ENCODE measurements around the gene BICC1.

The BICC1 gene

DNA sequence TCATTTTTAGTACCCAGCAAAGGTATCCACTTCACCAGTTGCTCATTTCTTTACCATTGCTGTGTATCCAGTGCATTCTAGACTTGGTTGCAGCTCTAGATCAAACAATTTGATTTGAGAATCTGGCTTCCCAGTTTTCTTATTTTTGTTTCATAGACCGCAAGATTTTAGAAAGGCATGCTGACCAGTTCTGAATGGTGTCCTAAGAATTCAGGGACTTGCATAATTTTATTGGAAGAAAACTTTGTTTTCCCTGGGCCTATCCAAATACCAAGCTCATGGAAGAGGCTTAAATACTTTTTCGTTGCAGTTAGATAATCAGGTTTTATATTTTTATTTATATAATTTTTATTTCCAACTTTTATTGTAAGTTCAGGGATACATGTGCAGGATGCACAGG is 58.3 kb downstream of the BICC1 start:
- H3K4me3 ChIP-seq: no peak overlapping the region
- H3K9ac ChIP-seq: no peak overlapping the region
- peaks cover 0 to 26% (median 17%) of the 10 kb centered on the region in 11 experiments; a peak in 16 of 22 replicates for H3K9me3 ChIP-seq (replicated peaks in 1 of 11)
- no peaks in the 10 kb centered on the region for H4K20me1 ChIP-seq
- H3K4me2 ChIP-seq: no peak overlapping the region
- no peak overlapping the region for H3K27ac ChIP-seq
- no peak for TF ChIP-seq Cebpa-rat (IDR thresholded peaks at IDR 0.05)
- no peaks in the 10 kb centered on the region for H3K36me3 ChIP-seq
- H3K4me1 ChIP-seq: peaks cover 0 to 19% (median 0%) of the 10 kb centered on the region in 10 experiments; a peak in 4 of 20 replicates
- H3K27me3 ChIP-seq: no peaks in the 10 kb centered on the region

DNA sequence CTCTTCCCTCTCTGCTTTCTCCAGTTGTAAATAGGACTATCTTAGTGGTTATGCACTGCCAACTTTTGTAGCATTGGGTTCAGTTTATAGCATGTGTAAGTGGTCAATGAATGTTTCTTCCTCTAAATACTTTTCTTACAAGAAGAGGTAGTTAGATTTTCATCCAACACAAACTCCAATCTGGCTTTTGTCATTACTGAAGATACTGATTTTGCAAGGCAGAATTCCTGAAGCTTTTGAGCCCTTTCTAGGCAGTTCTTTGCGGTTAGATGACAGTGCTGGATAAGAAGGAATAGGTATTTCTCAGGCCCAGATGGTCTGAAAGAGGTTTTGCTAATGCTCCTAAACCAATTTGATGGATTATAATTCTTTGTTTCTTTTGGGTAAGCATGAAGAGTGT is 60.5 kb downstream of the BICC1 start:
- Histone ChIP-seq H3K27ac (peak overlapping the region in 2 of 11 experiments; percentile 7 to 37; a peak in 2 of 22 replicates), H3K4me3 (no peak overlapping the region)

DNA sequence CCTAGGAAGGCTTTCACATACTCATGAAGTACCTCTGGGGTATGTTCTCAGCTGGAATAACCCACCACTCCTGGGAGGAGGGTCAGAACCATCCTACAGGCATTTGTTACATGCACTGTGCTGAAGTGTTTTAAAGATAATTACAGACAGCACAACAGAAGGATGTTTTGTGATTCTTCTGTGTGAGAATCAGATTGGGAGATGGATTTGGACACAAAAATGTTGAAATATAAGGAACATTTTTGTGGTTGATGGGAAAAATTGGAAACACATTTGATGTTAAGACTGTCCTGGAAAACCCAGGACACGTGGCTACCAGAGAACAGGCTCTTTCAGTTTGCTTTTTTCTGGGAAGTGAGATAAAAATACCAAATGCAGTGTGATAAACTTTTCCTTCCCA is 61.4 kb downstream of the BICC1 start:
- H3K4me2 ChIP-seq: peak overlapping the region in 4 of 11 experiments; percentile 6 to 42 (median 34); a peak in 4 of 22 replicates
- H3K4me1 ChIP-seq: peaks cover 4 to 48% (median 28%) of the 10 kb centered on the region in 10 experiments; a peak in 19 of 20 replicates
- H3K27ac ChIP-seq: peak overlapping the region in 6 of 11 experiments; percentile 19 to 37 (median 29); a peak in 8 of 22 replicates
- no peaks in the 10 kb centered on the region for H3K27me3 ChIP-seq
- no peak for TF ChIP-seq Cebpa-rat (IDR thresholded peaks at IDR 0.05)
- no peak overlapping the region for H3K9ac ChIP-seq
- H3K4me3 ChIP-seq: no peak overlapping the region
- H3K36me3 ChIP-seq: no peaks in the 10 kb centered on the region
- H3K9me3 ChIP-seq (replicated peaks in 1 of 11): peaks cover 0 to 31% (median 17%) of the 10 kb centered on the region in 11 experiments; a peak in 16 of 22 replicates
- no peaks in the 10 kb centered on the region for H4K20me1 ChIP-seq

More for the DNA sequence above, 60.5 kb downstream of the BICC1 start:
- Histone ChIP-seq H3K4me1 (peaks cover 4 to 39% (median 18%) of the 10 kb centered on the region in 10 experiments; a peak in 19 of 20 replicates), H3K36me3 (no peaks in the 10 kb centered on the region), H3K4me2 (peak overlapping the region in 3 of 11 experiments; percentile 27 to 42 (median 40); a peak in 2 of 22 replicates), H4K20me1 (no peaks in the 10 kb centered on the region), H3K27me3 (no peaks in the 10 kb centered on the region), H3K9me3 (replicated peaks in 1 of 11) (peaks cover 0 to 26% (median 17%) of the 10 kb centered on the region in 11 experiments; a peak in 16 of 22 replicates), H3K9ac (no peak overlapping the region)
- no peak for TF ChIP-seq Cebpa-rat (IDR thresholded peaks at IDR 0.05)

DNA sequence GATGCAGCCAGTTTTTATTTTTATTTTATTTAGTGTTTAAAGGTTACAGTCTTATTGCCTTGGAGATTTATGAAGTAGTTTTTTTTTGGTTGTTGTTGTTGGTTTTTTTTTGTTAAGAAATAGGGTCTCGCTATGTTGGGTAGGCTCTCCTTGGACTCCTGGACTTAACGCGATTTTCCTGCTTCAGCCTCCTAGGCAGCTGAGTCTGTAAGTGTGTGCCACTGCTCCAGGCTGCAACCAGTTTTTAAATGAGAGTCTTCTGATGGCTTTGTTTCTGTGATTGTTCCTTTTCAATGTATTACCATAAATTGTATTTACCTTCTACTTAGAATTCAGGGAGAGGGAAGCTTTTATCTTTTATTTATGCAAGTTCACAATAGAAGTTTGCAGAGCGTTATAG is 62.8 kb downstream of the BICC1 start:
- H3K4me1 ChIP-seq: peaks cover 4 to 55% (median 33%) of the 10 kb centered on the region in 10 experiments; a peak in 19 of 20 replicates
- TF ChIP-seq Cebpa-rat (IDR thresholded peaks at IDR 0.05): no peak
- H3K36me3 ChIP-seq: no peaks in the 10 kb centered on the region
- no peaks in the 10 kb centered on the region for H4K20me1 ChIP-seq
- no peak overlapping the region for H3K4me2 ChIP-seq
- peaks cover 0 to 24% (median 12%) of the 10 kb centered on the region in 11 experiments; a peak in 15 of 22 replicates for H3K9me3 ChIP-seq (replicated peaks in 1 of 11)
- H3K27ac ChIP-seq: peak overlapping the region in 5 of 11 experiments; percentile 17 to 91 (median 89); a peak in 9 of 22 replicates
- no peaks in the 10 kb centered on the region for H3K27me3 ChIP-seq
- no peak overlapping the region for H3K4me3 ChIP-seq
- no peak overlapping the region for H3K9ac ChIP-seq

DNA sequence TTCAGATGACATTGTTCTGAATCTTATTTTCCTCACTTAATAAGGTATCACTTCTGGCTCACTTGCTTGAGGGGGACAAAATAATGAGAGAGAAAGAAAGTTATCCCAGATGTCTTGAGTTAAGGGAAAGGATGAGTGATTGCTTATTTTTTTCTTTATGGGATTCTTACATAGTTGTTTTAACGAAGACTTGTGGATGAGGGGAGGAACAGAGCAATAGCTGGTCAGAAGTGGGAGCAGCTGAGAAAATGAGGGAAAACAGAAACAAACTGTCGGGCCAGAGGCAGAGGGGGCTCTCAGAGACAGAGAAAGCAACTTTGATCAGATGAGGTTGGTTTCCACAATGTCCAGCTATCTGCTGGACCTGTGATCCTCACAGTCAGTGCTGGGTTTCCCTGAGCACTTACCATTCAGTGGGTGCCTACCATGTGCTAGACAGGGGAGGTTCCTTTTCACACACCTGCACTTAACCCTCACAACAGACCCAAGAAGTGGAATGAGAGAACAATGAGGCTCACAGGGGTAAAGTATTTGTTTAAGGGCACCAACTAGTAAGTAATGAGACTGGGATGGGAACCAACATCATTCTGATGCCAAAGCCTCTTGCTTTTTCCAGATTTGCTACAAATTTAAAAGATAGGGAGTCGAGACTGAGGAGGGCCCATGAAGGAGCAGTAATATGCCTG is 64.2 kb downstream of the BICC1 start:
- Histone ChIP-seq H3K36me3 (no peaks in the 10 kb centered on the region), H4K20me1 (no peaks in the 10 kb centered on the region), H3K4me1 (peaks cover 4 to 55% (median 33%) of the 10 kb centered on the region in 10 experiments; a peak in 19 of 20 replicates), H3K9me3 (replicated peaks in 1 of 11) (peaks cover 0 to 10% (median 0%) of the 10 kb centered on the region in 11 experiments; a peak in 3 of 22 replicates), H3K4me2 (peak overlapping the region; percentile 4 to 77 (median 67); a peak in 19 of 22 replicates), H3K4me3 (no peak overlapping the region), H3K27ac (peak overlapping the region; percentile 50 to 91 (median 84); a peak in 20 of 22 replicates), H3K9ac (peak overlapping the region in 9 of 11 experiments; percentile 20 to 69 (median 65); a peak in 15 of 22 replicates), H3K27me3 (no peaks in the 10 kb centered on the region)
- TF ChIP-seq Cebpa-rat (IDR thresholded peaks at IDR 0.05): no peak

DNA sequence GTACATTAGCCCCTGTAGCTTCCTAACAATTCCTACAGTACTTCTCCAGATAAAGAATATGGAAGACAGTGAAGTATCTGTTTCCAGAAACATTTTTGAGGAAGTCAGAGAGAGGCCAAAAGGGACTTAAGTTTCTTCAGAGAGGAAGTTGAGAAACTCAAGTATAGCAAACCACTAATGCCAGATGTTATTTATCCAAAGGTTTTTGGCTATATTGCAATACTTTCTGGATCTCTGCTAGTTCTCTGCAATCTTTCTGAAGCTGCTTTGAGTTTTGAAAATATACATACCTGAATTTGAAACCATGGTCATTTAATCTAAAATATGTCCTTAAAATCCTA is 64.7 kb downstream of the BICC1 start:
- Histone ChIP-seq H4K20me1 (no peaks in the 10 kb centered on the region), H3K27ac (peak overlapping the region; percentile 53 to 91 (median 84); a peak in 20 of 22 replicates), H3K9ac (peak overlapping the region in 7 of 11 experiments; percentile 47 to 69 (median 67); a peak in 14 of 22 replicates), H3K27me3 (no peaks in the 10 kb centered on the region), H3K36me3 (no peaks in the 10 kb centered on the region), H3K4me3 (no peak overlapping the region), H3K9me3 (replicated peaks in 1 of 11) (peaks cover 0 to 10% (median 0%) of the 10 kb centered on the region in 11 experiments; a peak in 8 of 22 replicates), H3K4me2 (peak overlapping the region; percentile 4 to 77 (median 67); a peak in 19 of 22 replicates), H3K4me1 (peaks cover 4 to 55% (median 33%) of the 10 kb centered on the region in 10 experiments; a peak in 19 of 20 replicates)
- TF ChIP-seq Cebpa-rat (IDR thresholded peaks at IDR 0.05): peak in 7 of 11 experiments; percentile 49 to 96 (median 60); a peak in 10 of 22 replicates

DNA sequence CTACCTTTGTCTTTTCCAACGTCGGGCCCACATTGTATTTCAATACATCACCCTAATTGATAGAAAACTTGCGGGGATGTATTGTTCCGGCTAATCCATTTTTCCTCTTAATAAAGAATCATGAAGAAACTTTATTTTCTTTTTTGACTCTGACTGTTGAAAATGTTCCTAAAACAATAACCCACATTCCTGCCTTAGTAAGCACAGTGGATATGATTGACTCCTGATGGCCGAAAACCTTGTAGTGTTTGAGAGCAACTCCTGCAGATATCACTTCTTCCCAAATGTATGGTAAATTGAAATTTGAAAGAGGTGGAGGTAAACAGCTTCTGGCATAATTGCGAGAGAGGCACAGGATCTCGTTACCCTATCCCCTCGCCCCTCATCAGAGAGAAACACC is 65.7 kb downstream of the BICC1 start:
- no peak for TF ChIP-seq Cebpa-rat (IDR thresholded peaks at IDR 0.05)
- H4K20me1 ChIP-seq: no peaks in the 10 kb centered on the region
- H3K27ac ChIP-seq: peak overlapping the region; percentile 9 to 91 (median 84); a peak in 19 of 22 replicates
- H3K4me1 ChIP-seq: peaks cover 4 to 50% (median 33%) of the 10 kb centered on the region in 10 experiments; a peak in 19 of 20 replicates
- H3K9me3 ChIP-seq (replicated peaks in 1 of 11): peaks cover 0 to 16% (median 4%) of the 10 kb centered on the region in 11 experiments; a peak in 10 of 22 replicates
- no peaks in the 10 kb centered on the region for H3K36me3 ChIP-seq
- no peak overlapping the region for H3K4me3 ChIP-seq
- H3K9ac ChIP-seq: peak overlapping the region in 5 of 11 experiments; percentile 5 to 69 (median 50); a peak in 7 of 22 replicates
- no peaks in the 10 kb centered on the region for H3K27me3 ChIP-seq
- H3K4me2 ChIP-seq: peak overlapping the region in 8 of 11 experiments; percentile 64 to 77 (median 68); a peak in 13 of 22 replicates

DNA sequence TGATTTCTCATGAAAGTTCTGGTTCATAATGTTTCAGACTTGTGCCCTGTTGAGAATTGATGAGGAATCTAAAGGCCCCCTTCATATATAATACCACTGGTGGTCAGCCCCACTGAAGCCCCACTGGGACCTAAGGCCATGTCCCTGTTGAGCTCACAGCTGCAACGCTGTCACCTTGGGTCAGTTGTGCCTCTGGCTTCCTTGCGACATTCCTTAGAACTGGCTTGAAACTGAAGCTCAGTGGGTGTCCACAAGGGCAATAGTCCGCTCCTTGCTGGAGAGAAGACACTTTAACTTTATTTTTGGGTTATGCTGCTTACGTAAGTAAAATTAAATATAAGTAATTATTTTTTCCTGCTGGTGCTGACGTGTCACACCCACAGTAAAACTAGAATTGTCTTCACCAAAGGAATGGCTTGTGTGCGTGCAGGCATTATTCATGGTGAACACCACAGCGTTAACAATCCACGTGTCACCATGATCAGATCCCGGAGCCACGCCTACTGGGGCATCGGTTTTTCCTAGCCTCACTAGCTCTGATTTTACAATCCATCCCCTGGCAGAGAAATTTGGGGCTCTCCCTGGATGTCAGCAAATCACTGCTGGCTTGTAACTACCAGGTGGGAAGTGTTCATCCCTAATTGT is 66.5 kb downstream of the BICC1 start:
- peak overlapping the region in 2 of 11 experiments; percentile 5 to 17; a peak in 1 of 22 replicates for H3K9ac ChIP-seq
- H3K4me1 ChIP-seq: peaks cover 4 to 42% (median 33%) of the 10 kb centered on the region in 10 experiments; a peak in 19 of 20 replicates
- H3K36me3 ChIP-seq: no peaks in the 10 kb centered on the region
- peaks cover 0 to 16% (median 4%) of the 10 kb centered on the region in 11 experiments; a peak in 10 of 22 replicates for H3K9me3 ChIP-seq (replicated peaks in 1 of 11)
- no peaks in the 10 kb centered on the region for H4K20me1 ChIP-seq
- H3K27me3 ChIP-seq: no peaks in the 10 kb centered on the region
- H3K4me3 ChIP-seq: no peak overlapping the region
- H3K27ac ChIP-seq: peak overlapping the region in 10 of 11 experiments; percentile 53 to 91 (median 86); a peak in 19 of 22 replicates
- TF ChIP-seq Cebpa-rat (IDR thresholded peaks at IDR 0.05): no peak
- H3K4me2 ChIP-seq: peak overlapping the region in 6 of 11 experiments; percentile 64 to 77 (median 68); a peak in 9 of 22 replicates

Measured in BLaER1 treated with 17β-estradiol and CSF1 and Interleukin-3, amounts not matched to agents 10 nM and 100 nM (cell line).